ENCODE data around the gene OR4D5.

The OR4D5 gene

DNA sequence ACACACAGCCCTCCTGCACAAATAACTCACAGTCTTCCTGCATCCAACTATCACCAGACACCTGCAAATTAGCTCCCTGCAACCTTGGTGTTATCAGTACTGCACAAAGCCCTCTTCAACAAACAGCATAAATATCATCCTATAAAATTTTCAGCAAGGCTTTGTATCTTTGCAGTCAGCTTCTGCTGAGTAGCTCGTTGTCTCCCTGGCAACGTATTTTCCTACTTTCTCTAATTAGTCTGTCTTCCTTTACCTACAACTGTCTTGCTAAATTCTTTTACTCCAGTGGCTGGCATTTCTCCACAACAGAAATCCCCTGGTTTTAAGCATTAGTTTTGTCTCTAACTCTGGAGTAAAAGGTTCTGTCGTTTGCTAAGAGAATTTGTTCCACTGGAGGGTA lies 33.6 kb upstream of the OR4D5 start:
- H3K79me2 ChIP-seq (ENCODE audit: insufficient read depth, low read length): no peaks in the 10 kb centered on the region
- H3K9me3 ChIP-seq (ENCODE audit: insufficient read depth, low read depth, low read length): no peaks in the 10 kb centered on the region
- no peaks in the 10 kb centered on the region for H3K27me3 ChIP-seq (ENCODE audit: insufficient read depth, low read length, poor library complexity, severe bottlenecking)
- no peaks in the 10 kb centered on the region for H4K20me1 ChIP-seq (ENCODE audit: insufficient read depth, low read length, poor library complexity, severe bottlenecking)
- H3K4me3 ChIP-seq (ENCODE audit: low read length, poor library complexity, severe bottlenecking): no peak overlapping the region
- H3F3A ChIP-seq (ENCODE audit: low read depth): no peaks in the 10 kb centered on the region
- H3K9me2 ChIP-seq (replicated peaks; ENCODE audit: low read depth, low read length): no peaks in the 10 kb centered on the region
- no peaks in the 10 kb centered on the region for H3K36me3 ChIP-seq (ENCODE audit: insufficient read depth, low read length)
- TF ChIP-seq EZH2phosphoT487 (IDR thresholded peaks at IDR 0.05; ENCODE audit: borderline replicate concordance): no peak
- TF ChIP-seq, protein P1, sequence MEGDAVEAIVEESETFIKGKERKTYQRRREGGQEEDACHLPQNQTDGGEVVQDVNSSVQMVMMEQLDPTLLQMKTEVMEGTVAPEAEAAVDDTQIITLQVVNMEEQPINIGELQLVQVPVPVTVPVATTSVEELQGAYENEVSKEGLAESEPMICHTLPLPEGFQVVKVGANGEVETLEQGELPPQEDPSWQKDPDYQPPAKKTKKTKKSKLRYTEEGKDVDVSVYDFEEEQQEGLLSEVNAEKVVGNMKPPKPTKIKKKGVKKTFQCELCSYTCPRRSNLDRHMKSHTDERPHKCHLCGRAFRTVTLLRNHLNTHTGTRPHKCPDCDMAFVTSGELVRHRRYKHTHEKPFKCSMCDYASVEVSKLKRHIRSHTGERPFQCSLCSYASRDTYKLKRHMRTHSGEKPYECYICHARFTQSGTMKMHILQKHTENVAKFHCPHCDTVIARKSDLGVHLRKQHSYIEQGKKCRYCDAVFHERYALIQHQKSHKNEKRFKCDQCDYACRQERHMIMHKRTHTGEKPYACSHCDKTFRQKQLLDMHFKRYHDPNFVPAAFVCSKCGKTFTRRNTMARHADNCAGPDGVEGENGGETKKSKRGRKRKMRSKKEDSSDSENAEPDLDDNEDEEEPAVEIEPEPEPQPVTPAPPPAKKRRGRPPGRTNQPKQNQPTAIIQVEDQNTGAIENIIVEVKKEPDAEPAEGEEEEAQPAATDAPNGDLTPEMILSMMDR (conservative IDR thresholded peaks at IDR 0.05; ENCODE audit: low read length): no peak
- H3K4me2 ChIP-seq (ENCODE audit: low read depth, low read length, poor library complexity, severe bottlenecking): no peak overlapping the region
- H3K4me1 ChIP-seq (ENCODE audit: insufficient read depth, low read length, poor library complexity, severe bottlenecking): no peaks in the 10 kb centered on the region
- H2AFZ ChIP-seq (ENCODE audit: low read length): no peak overlapping the region
- H3K9ac ChIP-seq (ENCODE audit: low read depth, low read length, poor library complexity, severe bottlenecking): no peak overlapping the region

DNA sequence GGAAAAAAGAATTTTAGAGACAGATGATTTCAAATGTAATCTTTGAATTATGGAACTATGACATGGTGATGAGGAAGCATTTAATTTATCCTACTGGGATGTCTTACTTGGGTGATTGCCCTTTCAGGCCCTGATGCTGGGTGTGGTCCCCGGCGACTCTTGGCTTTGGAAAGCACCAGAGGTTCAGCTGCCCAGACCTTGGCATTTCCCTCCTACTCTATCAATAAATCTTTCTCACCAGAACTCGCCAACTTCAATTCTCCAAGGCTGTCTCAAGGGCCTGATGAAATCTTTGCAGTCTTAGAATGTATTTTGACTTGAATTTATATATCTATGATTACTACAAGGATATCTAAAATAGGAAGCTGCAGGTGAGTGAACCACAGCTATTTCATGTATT lies 18.5 kb upstream of the OR4D5 start:
- no peaks in the 10 kb centered on the region for H3K9me3 ChIP-seq (ENCODE audit: insufficient read depth, low read depth, low read length)
- H3K9ac ChIP-seq (ENCODE audit: low read depth, low read length, poor library complexity, severe bottlenecking): no peak overlapping the region
- H3K9me2 ChIP-seq (replicated peaks; ENCODE audit: low read depth, low read length): no peaks in the 10 kb centered on the region
- no peak overlapping the region for H3K4me2 ChIP-seq (ENCODE audit: low read depth, low read length, poor library complexity, severe bottlenecking)
- no peak overlapping the region for H2AFZ ChIP-seq (ENCODE audit: low read length)
- no peaks in the 10 kb centered on the region for H3K27me3 ChIP-seq (ENCODE audit: insufficient read depth, low read length, poor library complexity, severe bottlenecking)
- no peaks in the 10 kb centered on the region for H4K20me1 ChIP-seq (ENCODE audit: insufficient read depth, low read length, poor library complexity, severe bottlenecking)
- H3K4me1 ChIP-seq (ENCODE audit: insufficient read depth, low read length, poor library complexity, severe bottlenecking): no peaks in the 10 kb centered on the region
- H3K36me3 ChIP-seq (ENCODE audit: insufficient read depth, low read length): no peaks in the 10 kb centered on the region
- no peak for TF ChIP-seq EZH2phosphoT487 (IDR thresholded peaks at IDR 0.05; ENCODE audit: borderline replicate concordance)
- TF ChIP-seq, protein P1 (conservative IDR thresholded peaks at IDR 0.05; ENCODE audit: low read length): no peak
- H3K4me3 ChIP-seq (ENCODE audit: low read length, poor library complexity, severe bottlenecking): no peak overlapping the region
- H3F3A ChIP-seq (ENCODE audit: low read depth): no peaks in the 10 kb centered on the region
- H3K79me2 ChIP-seq (ENCODE audit: insufficient read depth, low read length): no peaks in the 10 kb centered on the region

DNA sequence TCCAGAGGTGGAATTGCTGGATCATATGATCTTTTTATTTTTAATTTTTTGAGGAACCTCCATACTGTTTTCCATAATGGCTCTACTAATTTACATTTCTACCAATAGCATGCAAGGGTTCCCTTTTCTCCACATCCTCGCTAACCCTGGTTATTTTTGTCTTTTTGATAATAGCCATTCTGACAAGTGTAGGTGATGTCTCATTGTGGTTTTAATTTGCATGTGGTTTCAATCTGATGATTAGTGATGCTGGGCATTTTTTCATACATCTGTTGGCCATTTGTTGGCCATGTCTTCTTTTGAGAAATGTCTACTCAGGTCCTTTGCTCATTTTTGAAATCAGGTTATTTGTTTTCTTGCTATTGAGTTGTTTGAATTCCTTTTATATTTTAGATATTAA lies 15.4 kb upstream of the OR4D5 start:
- H3K9me3 ChIP-seq (ENCODE audit: insufficient read depth, low read depth, low read length): no peaks in the 10 kb centered on the region
- no peak overlapping the region for H2AFZ ChIP-seq (ENCODE audit: low read length)
- H3K9me2 ChIP-seq (replicated peaks; ENCODE audit: low read depth, low read length): no peaks in the 10 kb centered on the region
- H4K20me1 ChIP-seq (ENCODE audit: insufficient read depth, low read length, poor library complexity, severe bottlenecking): no peaks in the 10 kb centered on the region
- no peaks in the 10 kb centered on the region for H3K4me1 ChIP-seq (ENCODE audit: insufficient read depth, low read length, poor library complexity, severe bottlenecking)
- no peaks in the 10 kb centered on the region for H3F3A ChIP-seq (ENCODE audit: low read depth)
- no peak overlapping the region for H3K4me3 ChIP-seq (ENCODE audit: low read length, poor library complexity, severe bottlenecking)
- H3K36me3 ChIP-seq (ENCODE audit: insufficient read depth, low read length): no peaks in the 10 kb centered on the region
- no peaks in the 10 kb centered on the region for H3K79me2 ChIP-seq (ENCODE audit: insufficient read depth, low read length)
- no peaks in the 10 kb centered on the region for H3K27me3 ChIP-seq (ENCODE audit: insufficient read depth, low read length, poor library complexity, severe bottlenecking)
- H3K9ac ChIP-seq (ENCODE audit: low read depth, low read length, poor library complexity, severe bottlenecking): no peak overlapping the region
- no peak overlapping the region for H3K4me2 ChIP-seq (ENCODE audit: low read depth, low read length, poor library complexity, severe bottlenecking)
- TF ChIP-seq, protein P1 (conservative IDR thresholded peaks at IDR 0.05; ENCODE audit: low read length): no peak
- TF ChIP-seq EZH2phosphoT487 (IDR thresholded peaks at IDR 0.05; ENCODE audit: borderline replicate concordance): no peak

All from Loucy (cell line).